HG02588 (cell line): ENCODE results near the gene EFNA5.

Experiments used
- ATAC-seq: cut with Tn5 transposase; IDR thresholded peaks from one replicate; pipeline ENCODE4 v1.9.1; 2021; ENCODE audit warnings: mild to moderate bottlenecking, moderate library complexity; ENCODE audit not compliant: unreplicated experiment

Gene EFNA5

DNA sequence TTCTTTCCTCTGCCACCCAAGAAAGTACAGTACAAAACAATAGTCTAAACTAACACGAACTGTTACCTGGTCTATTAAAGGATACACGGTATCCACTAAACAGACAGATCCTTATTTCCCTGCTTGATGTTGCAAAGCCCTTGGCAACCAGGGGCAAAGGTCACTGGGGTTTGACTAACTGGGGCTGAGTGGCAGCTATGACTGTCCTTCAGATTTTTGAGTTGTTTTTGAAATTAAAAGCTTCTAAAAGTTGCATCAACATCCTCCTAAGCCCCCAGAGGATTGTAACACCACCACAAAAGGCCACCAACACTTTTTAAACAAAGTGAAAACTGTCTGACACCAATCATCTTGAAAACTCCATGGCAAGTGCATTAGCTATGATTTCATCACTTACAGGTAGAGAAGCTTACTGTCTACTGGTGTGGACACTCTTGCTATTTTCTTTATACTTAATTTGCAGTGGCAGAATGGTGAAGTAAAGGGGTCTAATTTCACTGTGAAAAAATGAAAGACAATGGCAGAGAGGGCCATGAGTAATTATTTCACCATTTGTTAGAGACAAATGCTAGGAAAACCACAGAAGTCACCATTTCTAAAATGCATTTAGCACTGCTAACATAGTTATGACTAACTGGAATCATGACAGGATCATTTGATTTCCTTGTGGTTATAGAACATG, 292.4 kb downstream of the EFNA5 start:
- ATAC-seq: no peak

DNA sequence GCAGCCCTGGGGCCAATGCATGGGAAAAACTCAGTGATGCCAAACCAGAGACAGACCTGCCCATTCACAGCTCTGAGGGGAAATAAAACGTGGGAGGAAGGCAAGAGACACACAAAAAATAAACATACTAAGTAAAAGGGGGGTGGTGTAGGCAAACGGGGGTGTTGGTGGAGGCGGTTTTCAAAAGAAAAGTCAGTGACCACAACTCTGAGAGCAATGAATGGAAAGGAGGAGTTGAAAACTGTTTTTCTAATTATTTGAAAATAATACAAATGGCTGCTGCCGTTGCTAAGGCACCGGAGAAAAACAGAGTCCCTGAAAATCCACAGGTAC, 293.5 kb downstream of the EFNA5 start:
- no peak for ATAC-seq

GRCh38 chr5:107376546-107377276, 294.0 kb downstream of the EFNA5 start:
- ATAC-seq: no peak

DNA sequence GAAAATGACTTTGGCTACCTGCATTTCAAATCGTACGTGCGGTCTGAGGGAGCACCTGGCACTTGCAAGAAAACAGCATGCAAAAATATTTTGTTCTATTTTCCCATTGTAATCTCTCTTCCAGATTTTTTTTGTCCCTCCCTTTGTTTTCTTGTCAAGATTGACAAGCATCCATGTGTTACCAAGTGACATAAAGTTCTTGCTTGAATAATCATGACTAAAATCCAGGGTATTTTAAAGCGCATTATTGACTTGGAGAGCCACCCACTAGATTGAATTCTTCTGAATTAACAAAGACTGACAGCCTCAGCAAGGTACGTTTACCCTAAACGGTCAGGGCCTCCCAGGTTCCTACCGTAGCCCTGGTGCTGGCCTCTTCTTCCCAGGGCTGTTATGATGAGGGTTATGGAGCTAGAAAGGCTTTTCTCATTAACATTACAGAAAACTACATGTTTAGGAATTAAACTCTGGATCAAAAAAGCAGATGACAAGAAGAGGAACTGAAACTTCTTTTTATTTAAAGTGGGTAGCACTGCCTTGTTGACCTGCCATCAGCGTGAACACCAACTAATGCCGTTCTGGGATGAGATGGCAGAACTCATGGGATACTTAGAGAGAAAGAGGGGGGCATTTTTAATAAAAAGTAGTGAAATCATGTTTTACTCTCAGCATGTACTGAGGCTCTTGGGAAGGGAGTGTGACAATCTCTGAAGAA, 297.0 kb downstream of the EFNA5 start:
- ATAC-seq: peak; percentile 65

DNA sequence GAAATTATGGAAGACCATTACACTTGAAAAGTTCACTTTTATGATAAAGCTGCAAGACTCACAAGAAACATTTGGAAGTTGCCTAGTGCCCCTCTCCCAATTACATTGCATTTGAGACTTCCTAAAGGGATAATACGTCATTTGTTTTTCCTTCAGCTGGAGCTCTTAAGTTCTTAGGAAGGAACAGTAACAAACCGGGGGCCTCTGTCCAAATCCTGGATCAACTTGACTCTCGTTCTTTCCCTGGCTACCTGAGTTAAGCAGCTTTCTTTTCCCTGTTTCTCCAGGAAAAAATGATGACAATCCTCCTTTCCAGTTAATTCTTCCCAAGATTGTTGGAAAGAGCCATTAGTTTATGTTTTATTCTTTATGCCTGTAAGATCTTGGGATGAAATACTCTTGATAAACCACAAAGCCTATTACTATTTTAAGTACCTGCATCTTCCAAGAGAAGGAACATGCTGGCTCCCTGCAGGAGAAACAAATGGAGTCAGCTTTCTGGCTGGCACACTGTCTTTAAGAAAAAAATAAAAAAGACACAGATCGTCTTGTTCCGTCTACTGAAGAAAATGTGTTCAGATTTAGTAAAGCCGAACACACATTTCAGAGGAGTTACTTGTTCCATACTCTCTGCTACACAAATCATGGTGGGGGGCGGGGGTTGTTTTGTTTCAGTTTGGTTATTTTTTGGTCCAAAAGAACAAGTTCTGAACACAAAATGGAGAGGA, 297.9 kb downstream of the EFNA5 start:
- ATAC-seq: no peak

GRCh38 chr5:107370396-107370968, 300.3 kb downstream of the EFNA5 start:
- ATAC-seq: no peak

- ATAC-seq: no peak
These were observed 301.1 kb downstream of the EFNA5 start for GRCh38 chr5:107369622-107370021.

DNA sequence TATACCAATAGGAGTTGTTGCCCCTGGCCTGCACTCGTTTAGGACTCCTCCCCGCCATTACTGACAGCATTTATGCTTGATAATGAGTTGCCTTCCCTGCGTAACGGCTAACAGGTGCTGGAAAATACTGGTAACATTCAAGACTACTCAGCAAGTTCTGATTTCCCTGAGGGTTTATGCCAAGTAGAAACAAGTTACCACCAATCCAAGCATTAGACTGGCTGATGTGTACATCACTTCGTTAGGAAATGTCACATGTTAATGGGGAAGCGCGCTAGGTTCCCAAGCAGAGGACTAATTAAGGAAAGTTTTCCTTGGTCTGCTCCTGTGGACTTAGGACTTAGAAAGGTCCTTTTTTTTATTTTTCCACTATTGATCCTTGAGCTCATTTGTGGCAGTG, 302.1 kb downstream of the EFNA5 start:
- ATAC-seq: no peak

- ATAC-seq: no peak
These were observed 302.8 kb downstream of the EFNA5 start for GRCh38 chr5:107367939-107368338.

- ATAC-seq: no peak
These were observed 303.3 kb downstream of the EFNA5 start for GRCh38 chr5:107367480-107367879.

DNA sequence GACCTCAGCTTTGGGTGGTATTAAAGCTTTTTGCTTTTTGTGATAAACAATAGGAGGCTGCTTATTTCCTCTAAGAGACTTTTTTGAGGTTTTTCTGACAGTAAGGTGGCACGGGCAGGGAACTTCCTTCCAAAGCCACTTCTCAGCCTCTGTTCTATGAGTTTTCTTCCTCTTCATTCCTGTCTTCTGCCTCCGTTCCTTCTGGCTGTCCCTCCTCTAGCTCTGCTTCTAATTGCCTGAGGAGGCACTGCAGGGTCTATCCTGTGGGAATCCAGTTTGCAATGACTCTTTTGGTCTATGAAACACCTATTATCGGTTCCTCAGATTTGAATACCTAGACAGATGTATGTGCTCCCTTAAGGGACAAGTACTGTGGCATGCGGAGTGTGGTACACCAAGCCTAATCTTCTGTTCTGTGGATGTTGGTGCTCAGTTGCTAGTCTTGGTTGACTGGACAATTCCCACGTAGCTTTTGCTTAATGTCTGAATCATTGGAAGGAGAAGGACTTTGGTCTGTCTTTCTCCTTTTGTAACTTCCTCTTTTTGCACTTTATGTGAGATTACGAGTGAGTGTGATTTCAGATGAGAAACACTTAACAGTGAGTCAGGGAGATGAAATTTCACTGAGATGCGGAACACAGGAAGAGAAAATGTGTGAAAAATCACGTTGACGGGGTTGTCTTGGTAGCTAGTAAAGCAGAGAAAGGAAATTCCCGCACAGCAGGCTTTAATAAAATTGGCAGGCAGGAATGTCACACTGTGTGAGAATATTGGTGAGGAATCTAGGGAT, 305.2 kb downstream of the EFNA5 start:
- ATAC-seq: peak; percentile 55

DNA sequence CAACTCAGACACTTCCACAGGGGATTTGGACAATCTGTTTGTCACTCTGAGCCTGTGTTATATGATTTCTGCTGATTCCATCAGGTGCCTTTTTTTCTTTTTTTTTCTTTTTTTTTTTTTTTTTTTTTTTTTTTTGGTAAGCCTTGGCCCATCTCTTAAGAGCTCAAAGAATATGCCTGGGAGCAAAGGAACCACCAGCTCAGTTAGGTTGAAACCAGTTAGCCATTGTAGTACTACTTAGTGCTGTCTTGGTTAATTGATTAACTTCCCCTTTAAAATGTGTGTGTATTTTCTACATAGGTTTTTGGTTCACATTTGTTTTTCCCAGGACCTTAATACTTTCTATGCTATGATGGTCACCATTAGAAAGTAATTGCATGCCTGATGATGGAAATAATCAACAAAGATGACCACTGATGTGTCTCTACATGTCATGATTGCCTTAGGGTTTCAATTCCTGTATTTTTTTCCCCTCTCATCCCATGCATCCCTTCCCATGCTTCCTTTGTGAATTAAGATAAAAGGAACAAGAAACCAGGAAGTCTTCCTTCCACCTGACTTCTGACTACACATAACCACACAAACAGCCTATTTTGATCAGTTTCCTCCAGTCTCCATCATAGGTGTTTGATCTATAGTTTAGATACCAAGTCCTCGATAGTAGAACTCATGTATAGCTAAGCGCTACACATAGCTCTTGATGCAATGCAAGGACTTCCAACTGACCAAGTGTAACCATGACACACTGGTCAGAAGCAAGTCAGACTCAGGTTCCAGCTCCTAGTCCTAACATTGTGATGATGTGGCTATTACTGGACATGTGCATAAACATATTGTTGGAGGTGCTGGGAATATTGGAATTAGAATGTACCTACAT, 306.1 kb downstream of the EFNA5 start:
- peak; percentile 12 for ATAC-seq

- no peak for ATAC-seq
These were observed 307.0 kb downstream of the EFNA5 start for GRCh38 chr5:107363768-107364167.

DNA sequence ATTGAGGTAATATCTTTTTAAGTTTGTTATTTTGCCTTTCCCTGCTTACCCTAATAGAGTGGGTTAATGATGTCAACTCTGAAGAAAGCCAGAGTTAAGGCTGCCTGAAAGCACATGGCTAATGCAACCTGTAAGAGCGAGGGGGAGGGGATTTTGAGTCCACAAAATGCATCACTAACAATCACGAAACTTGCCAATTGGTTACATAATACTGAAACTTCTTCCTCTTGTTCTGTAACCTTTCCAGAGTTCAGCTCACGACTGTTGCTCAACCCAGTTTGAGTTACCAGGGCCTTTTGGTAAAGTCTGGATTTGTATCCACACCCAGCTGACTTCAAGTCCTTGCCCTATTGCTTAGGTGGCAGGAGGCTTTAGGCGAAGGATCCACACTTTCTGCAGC, 308.8 kb downstream of the EFNA5 start:
- no peak for ATAC-seq

GRCh38 chr5:107359916-107360234, 310.9 kb downstream of the EFNA5 start:
- no peak for ATAC-seq

- no peak for ATAC-seq
These were observed 311.5 kb downstream of the EFNA5 start for GRCh38 chr5:107359033-107359915.

GRCh38 chr5:107356891-107357290, 313.8 kb downstream of the EFNA5 start:
- ATAC-seq: no peak

DNA sequence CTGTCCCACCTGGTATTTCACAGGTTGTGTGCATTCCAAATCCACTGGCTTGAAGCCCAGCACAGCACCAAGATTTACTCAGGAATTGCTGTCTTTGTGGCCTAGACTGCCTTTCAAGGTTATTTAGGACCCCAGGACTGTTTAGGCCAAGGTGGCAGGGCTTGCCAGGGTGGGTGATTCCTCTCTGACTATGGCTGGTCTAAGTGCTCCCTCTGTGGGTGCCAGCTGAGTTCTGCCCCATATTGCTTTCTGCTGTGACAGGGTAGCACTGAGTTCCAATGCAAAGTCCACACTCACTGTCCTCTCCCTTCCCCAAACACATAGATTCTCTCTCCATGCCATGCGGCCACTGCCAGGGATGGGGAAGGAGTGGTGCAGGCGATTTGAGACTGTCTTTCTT, 318.2 kb downstream of the EFNA5 start:
- no peak for ATAC-seq
